Fibroblast of pulmonary artery (primary cell): ENCODE results near the gene SLC39A11.
A peak's percentile ranks its signal among the peaks of the same experiment; 100 is the strongest.

Source experiments
- DNase-seq: peaks from one replicate; pipeline ENCODE4 v3.0.0-alpha.2; 2010; ENCODE audit warnings: low read depth
- H3K4me3 ChIP-seq: replicated peaks from 2 replicates; pipeline ENCODE4 v1.5.1; 2011; ENCODE audit warnings: low read depth, mild to moderate bottlenecking, control low read depth, low read length, moderate library complexity
- CTCF ChIP-seq: IDR thresholded peaks from 2 replicates; pipeline ENCODE4 v1.5.1; 2011; ENCODE audit warnings: mild to moderate bottlenecking, control low read depth, low read length, inconsistent platforms; ENCODE audit errors: missing control alignments

SLC39A11 gene

GRCh38 chr17:72662827-72663190, 429.7 kb downstream of the SLC39A11 start:
- H3K4me3 ChIP-seq: no peak overlapping the region
- DNase-seq: no peak
- no peak for TF ChIP-seq CTCF

GRCh38 chr17:72661945-72662826, 430.3 kb downstream of the SLC39A11 start:
- no peak overlapping the region for H3K4me3 ChIP-seq
- no peak for DNase-seq
- TF ChIP-seq CTCF: no peak

- DNase-seq: no peak
Observed at GRCh38 chr17:72661116-72661944, 431.2 kb downstream of the SLC39A11 start.

GRCh38 chr17:72660274-72661115, 432.0 kb downstream of the SLC39A11 start:
- no peak for TF ChIP-seq CTCF

More at GRCh38 chr17:72661116-72661944, 431.2 kb downstream of the SLC39A11 start:
- TF ChIP-seq CTCF: peak; percentile 1
- H3K4me3 ChIP-seq: no peak overlapping the region

GRCh38 chr17:72659811-72660210, 432.7 kb downstream of the SLC39A11 start:
- no peak for TF ChIP-seq CTCF
- H3K4me3 ChIP-seq: no peak overlapping the region
- no peak for DNase-seq

More at GRCh38 chr17:72660274-72661115, 432.0 kb downstream of the SLC39A11 start:
- DNase-seq: no peak
- H3K4me3 ChIP-seq: no peak overlapping the region

- no peak overlapping the region for H3K4me3 ChIP-seq
Observed at GRCh38 chr17:72658675-72659074, 433.8 kb downstream of the SLC39A11 start.

More at GRCh38 chr17:72658675-72659074, 433.8 kb downstream of the SLC39A11 start:
- no peak for TF ChIP-seq CTCF
- DNase-seq: no peak
